H1 (cell line): ENCODE results near the gene STX4. TPM values are rescaled to one million over a fixed set of nuclear protein-coding genes. Genes with fewer than 3 reads are reported as not detected.

ENCODE experiments used
- CTCF ChIA-PET: fragments of 300-600 bp; sonication (Branson Sonifier 250); formaldehyde crosslinking; loops from one replicate; lab custom pipeline; 2021; ENCODE audit not compliant: partially characterized antibody; lab: Charles Lee
- POLR2A ChIA-PET: fragments of 300-600 bp; sonication (Branson Sonifier 250); formaldehyde crosslinking; loops from one replicate; lab custom pipeline; 2021; ENCODE audit warnings: inconsistent platforms; ENCODE audit not compliant: partially characterized antibody; lab: Charles Lee
- DNase-seq, 2 experiments: peaks; one replicate each; pipeline versions ENCODE4 v3.0.0 to v3.0.0-alpha.2; 2010 to 2022; ENCODE audit warnings: low spot score in 2 of 2, low read depth in 1 of 2, mixed read lengths in 1 of 2
- FAIRE-seq: peaks from 2 replicates; lab custom pipeline; 2011; peaks lifted over from hg19 to GRCh38; lab: Jason Lieb, UNC
- H2AFZ ChIP-seq: 2 replicates; pipeline ENCODE4 v1.8.1; 2012; ENCODE audit warnings: low read length, inconsistent platforms
- H2AK5ac ChIP-seq: 2 replicates; pipeline ENCODE4 v1.6.1; 2013; ENCODE audit warnings: low read depth, low read length
- H2BK120ac ChIP-seq: replicated peaks from 2 replicates; pipeline ENCODE3; 2013; ENCODE audit warnings: low read depth, low read length, inconsistent platforms
- H2BK12ac ChIP-seq: 2 replicates; pipeline ENCODE4 v1.6.1; 2013; ENCODE audit warnings: low read depth, low read length
- H2BK15ac ChIP-seq: 2 replicates; pipeline ENCODE4 v1.6.1; 2013; ENCODE audit warnings: low read length
- H2BK20ac ChIP-seq: 2 replicates; pipeline ENCODE4 v1.6.1; 2013; ENCODE audit warnings: low read length
- H2BK5ac ChIP-seq: 2 replicates; pipeline ENCODE4 v1.6.1; 2013; ENCODE audit warnings: low read depth, low read length
- H3K14ac ChIP-seq: 2 replicates; pipeline ENCODE4 v1.6.1; 2013; ENCODE audit warnings: inconsistent platforms; ENCODE audit not compliant: insufficient read length
- H3K18ac ChIP-seq: 2 replicates; pipeline ENCODE4 v1.6.1; 2013; ENCODE audit warnings: low read length; ENCODE audit errors: extremely low read depth
- H3K23ac ChIP-seq: 2 replicates; pipeline ENCODE4 v1.6.1; 2013; ENCODE audit warnings: inconsistent platforms; ENCODE audit not compliant: insufficient read length
- H3K23me2 ChIP-seq: 2 replicates; pipeline ENCODE4 v1.6.1; 2013; ENCODE audit warnings: low read depth, low read length
- H3K27ac ChIP-seq: 2 replicates; pipeline ENCODE4 v1.6.1; 2011; ENCODE audit warnings: low read depth, low read length, inconsistent platforms
- H3K27me3 ChIP-seq, 4 experiments: replicated peaks in 1 of 4; 1 replicate in 1 of 4; 2 replicates in 3 of 4; pipeline versions ENCODE4 v1.6.1 to v1.8.1; 2011 to 2013; ENCODE audit warnings: low read length in 3 of 4, mild to moderate bottlenecking in 3 of 4, inconsistent platforms in 2 of 4, mixed read lengths in 2 of 4, moderate library complexity in 1 of 4; ENCODE audit not compliant: control insufficient read depth in 3 of 4, insufficient read depth in 3 of 4; ENCODE audit errors: extremely low read depth in 1 of 4
- H3K36me3 ChIP-seq, 4 experiments: 2 replicates each; pipeline versions ENCODE4 v1.6.1 to v1.8.1; 2011 to 2013; ENCODE audit warnings: mild to moderate bottlenecking in 4 of 4, low read length in 3 of 4, moderate library complexity in 2 of 4, control low read depth in 1 of 4, inconsistent platforms in 1 of 4; ENCODE audit not compliant: insufficient read depth in 4 of 4, control insufficient read depth in 2 of 4
- H3K4ac ChIP-seq: replicated peaks from 2 replicates; pipeline ENCODE3; 2013; ENCODE audit warnings: low read length, low read depth, mixed read lengths, inconsistent platforms; ENCODE audit not compliant: insufficient read length
- H3K4me1 ChIP-seq, 4 experiments: replicated peaks in 1 of 4; 1 replicate in 1 of 4; 2 replicates in 3 of 4; pipeline versions ENCODE4 v1.6.1 to v1.8.1; 2011 to 2013; ENCODE audit warnings: low read length in 3 of 4, inconsistent platforms in 2 of 4, mixed read lengths in 1 of 4; ENCODE audit not compliant: insufficient read depth in 4 of 4, control insufficient read depth in 3 of 4
- H3K4me2 ChIP-seq, 2 experiments: 2 replicates each; pipeline versions ENCODE4 v1.6.1 to v1.8.1; 2011 to 2013; ENCODE audit warnings: low read depth in 2 of 2, low read length in 2 of 2, control low read depth in 1 of 2, inconsistent platforms in 1 of 2, mild to moderate bottlenecking in 1 of 2; ENCODE audit not compliant: insufficient read depth in 1 of 2
- H3K4me3 ChIP-seq, 4 experiments: fragments of 200-600, 300-600 bp in 1 of 4; sonication (generic), shearing (Covaris generic), sonication (Bioruptor Twin) in 1 of 4; 2 replicates each; pipeline versions ENCODE4 v1.5.1 to v1.8.1; 2011 to 2016; ENCODE audit warnings: low read length in 4 of 4, low read depth in 3 of 4, control low read depth in 2 of 4, inconsistent platforms in 2 of 4, mild to moderate bottlenecking in 2 of 4, mixed read lengths in 1 of 4, moderate library complexity in 1 of 4; ENCODE audit not compliant: insufficient read depth in 2 of 4; ENCODE audit errors: extremely low read depth in 1 of 4
- H3K56ac ChIP-seq: replicated peaks from 2 replicates; pipeline ENCODE3; 2013; ENCODE audit warnings: low read depth, mild to moderate bottlenecking, mixed read lengths, low read length, inconsistent platforms; ENCODE audit not compliant: insufficient read length
- H3K79me1 ChIP-seq: 2 replicates; pipeline ENCODE4 v1.6.1; 2013; ENCODE audit warnings: low read depth, low read length, control low read depth
- H3K79me2 ChIP-seq, 2 experiments: 2 replicates each; pipeline versions ENCODE4 v1.6.1 to v1.8.1; 2012 to 2013; ENCODE audit warnings: low read length in 2 of 2, mild to moderate bottlenecking in 2 of 2, inconsistent platforms in 1 of 2; ENCODE audit not compliant: insufficient read depth in 2 of 2, control insufficient read depth in 1 of 2
- H3K9ac ChIP-seq, 4 experiments: replicated peaks in 1 of 4; 1 replicate in 1 of 4; 2 replicates in 3 of 4; pipeline versions ENCODE4 v1.6.1 to v1.8.1; 2011 to 2013; ENCODE audit warnings: low read depth in 3 of 4, low read length in 3 of 4, control low read depth in 2 of 4, mild to moderate bottlenecking in 2 of 4, moderate library complexity in 2 of 4, inconsistent platforms in 1 of 4; ENCODE audit errors: extremely low read depth in 1 of 4
- H3K9me3 ChIP-seq, 2 experiments: 2 replicates each; pipeline versions ENCODE4 v1.6.1 to v1.8.1; 2012 to 2013; ENCODE audit warnings: mild to moderate bottlenecking in 2 of 2, moderate library complexity in 2 of 2, control low read depth in 1 of 2, inconsistent platforms in 1 of 2, low read depth in 1 of 2, low read length in 1 of 2, mixed read lengths in 1 of 2; ENCODE audit not compliant: insufficient read depth in 2 of 2
- H4K20me1 ChIP-seq, 2 experiments: replicated peaks in 1 of 2; 2 replicates each; pipeline versions ENCODE3 to v1.8.1; 2011 to 2013; ENCODE audit warnings: inconsistent platforms in 2 of 2, low read length in 2 of 2, mild to moderate bottlenecking in 1 of 2; ENCODE audit not compliant: insufficient read depth in 2 of 2, control insufficient read depth in 1 of 2
- H4K5ac ChIP-seq: 2 replicates; pipeline ENCODE4 v1.6.1; 2013; ENCODE audit warnings: low read length, low read depth, mixed read lengths, inconsistent platforms; ENCODE audit not compliant: insufficient read length
- H4K8ac ChIP-seq: 2 replicates; pipeline ENCODE4 v1.8.0; 2013; ENCODE audit warnings: mild to moderate bottlenecking, moderate library complexity, low read length, inconsistent platforms; ENCODE audit not compliant: insufficient read depth; ENCODE audit errors: extremely low read depth
- H4K91ac ChIP-seq: replicated peaks from 2 replicates; pipeline ENCODE3; 2013; ENCODE audit warnings: low read length, mixed read lengths, inconsistent platforms; ENCODE audit not compliant: insufficient read length
- BACH1 ChIP-seq: IDR thresholded peaks from 2 replicates; pipeline ENCODE4 v1.6.1; 2012; ENCODE audit warnings: low read length, improper control_type of control experiment
- BRCA1 ChIP-seq: IDR thresholded peaks from 2 replicates; pipeline ENCODE4 v1.6.1; 2012; ENCODE audit warnings: low read depth, low read length, improper control_type of control experiment
- CBX5 ChIP-seq: fragments of 300-800, 300-1000 bp; sonication (generic); IDR thresholded peaks from 2 replicates; pipeline ENCODE4 v1.7.1; 2016; ENCODE audit warnings: antibody characterized with exemption, low read length, low read depth
- EZH2 ChIP-seq: fragments of 200-600 bp; sonication (generic); IDR thresholded peaks from 2 replicates; pipeline ENCODE4 v1.7.1; 2012; ENCODE audit warnings: low read depth, mild to moderate bottlenecking, moderate library complexity, low read length, inconsistent platforms; ENCODE audit not compliant: severe bottlenecking
- KDM4A ChIP-seq: IDR thresholded peaks from one replicate; pipeline ENCODE4 v1.7.1; 2012; ENCODE audit warnings: low read depth, mild to moderate bottlenecking, moderate library complexity, low read length, inconsistent platforms; ENCODE audit not compliant: severe bottlenecking
- NANOG ChIP-seq: IDR thresholded peaks from 2 replicates; pipeline ENCODE4 v1.6.1; 2011; ENCODE audit warnings: low read length, low read depth, mild to moderate bottlenecking, inconsistent platforms; ENCODE audit not compliant: insufficient read depth, poor library complexity, severe bottlenecking
- PHF8 ChIP-seq: fragments of 200-600 bp; sonication (generic); conservative IDR thresholded peaks from 2 replicates; pipeline ENCODE4 v1.7.1; 2012; ENCODE audit warnings: low read depth, mild to moderate bottlenecking, inconsistent platforms, low read length, moderate library complexity
- POLR2AphosphoS5 ChIP-seq: IDR thresholded peaks from 2 replicates; pipeline ENCODE4 v1.6.1; 2011; ENCODE audit warnings: low read depth, low read length
- SP1 ChIP-seq: IDR thresholded peaks from 2 replicates; pipeline ENCODE4 v1.6.1; 2011; ENCODE audit warnings: low read depth, low read length
- WGBS, 2 experiments: shearing (Covaris generic) in 1 of 2; methylation state at CpG; one replicate each; pipeline versions ENCODE4 v1.1.6 to v1.1.7; 2013 to 2015; ENCODE audit warnings: low lambda C conversion rate in 2 of 2, mixed read lengths in 2 of 2, inconsistent platforms in 1 of 2, low coverage in 1 of 2, missing lambda C conversion rate in 1 of 2; ENCODE audit not compliant: insufficient replicate concordance in 2 of 2, insufficient coverage in 1 of 2, insufficient read length in 1 of 2; ENCODE audit errors: extremely low coverage in 1 of 2, missing lambda C conversion rate in 1 of 2; 5-methylcytosine and 5-hydroxymethylcytosine counted together
- polyA plus RNA-seq, 7 experiments: library from polyadenylated mRNA; depleted of rRNA in 3 of 7; stranded (reverse) in 5 of 7; unstranded in 2 of 7; fragments of >200 nt in 5 of 7; fragments of 200-250 nt in 2 of 7; gene quantifications; 1 replicate in 5 of 7; 2 replicates in 1 of 7; 4 replicates in 1 of 7; pipeline versions ENCODE4 v1.2.1 to v1.2.3, GENCODE V29; 2011 to 2013; ENCODE audit warnings: missing spikeins in 2 of 7, mixed read lengths in 2 of 7
- total RNA-seq: library from RNA; stranded (reverse); fragmentation: NEBNext Ultra II Directional; extraction: Animal tissue kit (Norgen Biotek cat#: 25700); gene quantifications from 2 replicates; pipeline ENCODE4 v1.2.1, GENCODE V29; 2021

STX4 gene
- total and polyA plus RNA-seq, 2 of the 8 experiments (the other 6 are each of a cell fraction or from before 2014, with no cell fraction given): 25.8 to 32.3 TPM

DNA sequence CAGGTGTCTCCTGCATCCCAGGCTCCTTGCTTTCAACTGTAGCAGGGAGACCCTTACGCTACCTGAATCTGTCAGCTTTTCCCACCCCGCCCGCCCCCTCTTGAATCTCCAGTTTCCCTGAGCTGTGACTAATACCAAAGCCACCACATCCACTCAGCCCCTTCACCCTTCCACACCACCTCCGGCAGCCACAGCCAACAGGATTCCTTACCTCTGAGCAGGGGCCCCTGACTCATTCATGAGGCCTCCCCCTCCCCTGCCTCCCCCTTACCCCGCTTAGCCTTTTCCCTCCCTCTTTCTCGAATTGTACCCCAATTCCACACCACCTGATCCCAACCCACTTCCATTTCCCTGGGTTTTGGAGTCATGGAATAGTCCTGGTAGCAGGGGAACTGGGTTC is 25.2 kb upstream of the STX4 start:
- H2BK5ac ChIP-seq: no peak overlapping the region
- H3K4me2 ChIP-seq: no peak overlapping the region
- no peaks in the 10 kb centered on the region for H3K36me3 ChIP-seq
- 83% methylated on average over 4 of the region's 6 CpGs; no CpG with 5 or more reads in 1 of the 2 experiments for WGBS, 2 experiments
- H3K23ac ChIP-seq: no peak overlapping the region
- H2BK15ac ChIP-seq: no peak overlapping the region
- H2BK20ac ChIP-seq: no peak overlapping the region
- POLR2A ChIA-PET: interaction anchor here (0.9 to 1.6 kb wide), 4 partner anchors 22 to 112 kb away, joined by 3 to 6 read pairs (median 3); partner anchors contain the start of genes CTF1, HSD3B7, ZNF646 and ZNF668
- no peak overlapping the region for H2AK5ac ChIP-seq
- FAIRE-seq (no peak), DNase-seq (no peak)
- no peaks in the 10 kb centered on the region; a peak in 2 of 7 replicates for H3K27me3 ChIP-seq
- H2AFZ ChIP-seq: no peak overlapping the region
- H4K8ac ChIP-seq: no peak overlapping the region
- H3K56ac ChIP-seq: no peak overlapping the region
- no peak overlapping the region for H4K91ac ChIP-seq
- no peak overlapping the region for H2BK12ac ChIP-seq
- H3K23me2 ChIP-seq: peaks cover 1% of the 10 kb centered on the region; the same call in 1 of the 2 replicates
- no peak overlapping the region for H2BK120ac ChIP-seq
- no peak overlapping the region for H3K9ac ChIP-seq
- 0 out of 2 replicates have a peak, but pooled peaks cover 6% of the 10 kb centered on the region for H3K79me1 ChIP-seq
- no peak overlapping the region for H3K14ac ChIP-seq
- H3K4ac ChIP-seq: no peak overlapping the region
- H4K20me1 ChIP-seq: peaks cover 0 to 4% of the 10 kb centered on the region in 2 experiments
- peaks cover 4 to 18% (median 6%) of the 10 kb centered on the region in 4 experiments for H3K4me1 ChIP-seq
- H3K4me3 ChIP-seq: no peak overlapping the region
- no peak overlapping the region for H3K27ac ChIP-seq
- H3K18ac ChIP-seq: no peak overlapping the region
- H4K5ac ChIP-seq: no peak overlapping the region
- H3K79me2 ChIP-seq: peaks cover 0 to 4% of the 10 kb centered on the region in 2 experiments; a peak in 1 of 4 replicates
- no peaks in the 10 kb centered on the region for H3K9me3 ChIP-seq
- CTCF ChIA-PET: interaction anchor here (1.3 to 3.9 kb wide), 4 partner anchors 23 to 93 kb away, joined by 3 to 21 read pairs (median 6); partner anchors contain the start of gene HSD3B7
- TF ChIP-seq NANOG: no peak
- no peak for TF ChIP-seq EZH2
- no peak for TF ChIP-seq PHF8
- TF ChIP-seq CBX5: no peak
- no peak for TF ChIP-seq SP1
- no peak for TF ChIP-seq BRCA1
- no peak for TF ChIP-seq BACH1
- TF ChIP-seq KDM4A: no peak
- no peak for TF ChIP-seq POLR2AphosphoS5
